ENCODE measurements around the gene S100A16.

Gene S100A16

DNA sequence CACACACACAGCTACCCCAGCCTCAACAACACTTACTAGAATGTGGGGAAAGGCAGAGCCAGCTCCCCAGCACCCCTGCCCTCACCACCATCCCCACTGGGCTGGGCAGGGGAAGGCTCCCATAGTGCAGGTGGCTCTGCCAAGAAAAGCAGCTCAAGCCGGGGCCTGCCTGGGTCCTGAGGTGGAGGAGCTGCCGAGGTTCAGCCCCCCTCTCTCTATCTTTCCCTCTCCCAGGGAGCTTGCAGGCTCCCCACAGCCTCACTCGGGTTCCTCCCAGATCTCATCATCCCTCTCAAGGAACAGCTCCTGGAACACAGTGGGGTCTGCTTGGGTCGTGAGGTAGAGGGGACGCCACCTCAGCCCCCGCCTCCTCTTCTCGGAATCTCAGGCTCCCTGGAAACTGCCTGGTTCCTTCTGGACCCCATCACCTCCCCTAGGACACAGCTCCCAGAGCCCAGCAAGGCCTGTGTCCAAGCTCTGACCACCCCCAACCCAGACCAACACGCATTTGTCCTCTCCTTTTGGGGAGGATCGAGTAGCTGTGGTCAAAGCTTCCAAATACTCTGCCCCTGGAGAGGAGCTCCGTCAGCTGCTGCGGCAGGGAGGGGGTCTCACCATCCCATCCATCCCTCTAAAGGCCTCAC, 704 bp downstream of the S100A16 start:
- Histone ChIP-seq H3K9me3 (ENCODE audit: insufficient read depth, low read depth, low read length) (no peaks in the 10 kb centered on the region), H3K9ac (ENCODE audit: low read depth, low read length) (peak overlapping the region; percentile 41; the same call in 1 of the 2 replicates), H3K27me3 (ENCODE audit: insufficient read depth, low read length) (no peaks in the 10 kb centered on the region), H3K27ac (ENCODE audit: low read length) (no peak overlapping the region), H3K36me3 (ENCODE audit: insufficient read depth, low read depth, low read length) (no peaks in the 10 kb centered on the region), H3K4me1 (ENCODE audit: insufficient read depth, low read length) (peaks cover 27% of the 10 kb centered on the region), H3K4me3 (ENCODE audit: low read length) (peak overlapping the region; percentile 53; the same call in 1 of the 2 replicates)

DNA sequence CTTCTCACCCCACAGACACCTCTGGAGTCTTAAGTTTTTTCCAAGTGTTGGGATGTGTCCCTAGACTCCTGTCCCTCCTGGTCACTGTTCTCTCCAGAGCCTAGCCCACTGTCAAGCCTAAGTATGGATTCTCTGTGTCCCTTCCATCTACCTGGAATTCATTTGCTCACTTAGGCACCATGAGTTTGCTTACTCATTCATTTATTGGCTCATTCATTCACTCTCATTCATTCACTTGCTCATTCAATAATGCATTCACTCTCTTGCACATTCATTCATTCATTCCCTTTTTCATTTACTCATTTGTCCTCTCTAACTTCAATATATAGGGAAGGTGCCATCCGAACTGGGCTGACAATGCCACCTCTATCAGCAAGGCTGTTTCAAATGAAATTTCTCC, 1.6 kb downstream of the S100A16 start:
- peaks cover 27% of the 10 kb centered on the region for H3K4me1 ChIP-seq (ENCODE audit: insufficient read depth, low read length)
- no peak overlapping the region for H3K27ac ChIP-seq (ENCODE audit: low read length)
- no peaks in the 10 kb centered on the region for H3K27me3 ChIP-seq (ENCODE audit: insufficient read depth, low read length)
- no peak overlapping the region for H3K9ac ChIP-seq (ENCODE audit: low read depth, low read length)
- H3K36me3 ChIP-seq (ENCODE audit: insufficient read depth, low read depth, low read length): no peaks in the 10 kb centered on the region
- H3K9me3 ChIP-seq (ENCODE audit: insufficient read depth, low read depth, low read length): no peaks in the 10 kb centered on the region
- no peak overlapping the region for H3K4me3 ChIP-seq (ENCODE audit: low read length)

DNA sequence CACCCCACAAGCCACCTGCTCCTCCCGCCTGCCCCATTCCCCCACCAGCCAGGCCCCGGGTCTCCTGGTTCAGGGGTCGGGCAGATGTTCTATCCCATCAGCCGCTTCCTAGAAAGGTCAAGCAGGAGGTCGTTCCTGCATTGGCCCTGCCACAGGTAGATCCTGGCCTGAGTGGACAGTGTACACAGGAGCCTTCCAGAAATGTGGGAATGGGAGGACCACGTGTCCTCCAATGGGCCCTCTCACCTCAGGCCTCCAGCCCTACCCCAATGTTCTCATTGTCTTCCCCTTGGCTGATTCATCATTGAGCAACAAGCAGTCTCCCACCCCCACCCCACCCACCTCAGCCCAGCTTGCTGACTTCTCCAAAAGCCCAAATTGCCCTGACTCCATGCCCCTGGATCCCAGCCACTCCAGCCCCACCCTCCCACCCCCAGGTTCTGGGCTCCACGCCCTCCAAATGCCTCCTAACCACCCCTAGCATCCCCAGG, 2.1 kb downstream of the S100A16 start:
- H3K9me3 ChIP-seq (ENCODE audit: insufficient read depth, low read depth, low read length): no peaks in the 10 kb centered on the region
- H3K9ac ChIP-seq (ENCODE audit: low read depth, low read length): no peak overlapping the region
- H3K4me3 ChIP-seq (ENCODE audit: low read length): no peak overlapping the region
- peaks cover 27% of the 10 kb centered on the region for H3K4me1 ChIP-seq (ENCODE audit: insufficient read depth, low read length)
- no peak overlapping the region for H3K27ac ChIP-seq (ENCODE audit: low read length)
- no peaks in the 10 kb centered on the region for H3K27me3 ChIP-seq (ENCODE audit: insufficient read depth, low read length)
- no peaks in the 10 kb centered on the region for H3K36me3 ChIP-seq (ENCODE audit: insufficient read depth, low read depth, low read length)

DNA sequence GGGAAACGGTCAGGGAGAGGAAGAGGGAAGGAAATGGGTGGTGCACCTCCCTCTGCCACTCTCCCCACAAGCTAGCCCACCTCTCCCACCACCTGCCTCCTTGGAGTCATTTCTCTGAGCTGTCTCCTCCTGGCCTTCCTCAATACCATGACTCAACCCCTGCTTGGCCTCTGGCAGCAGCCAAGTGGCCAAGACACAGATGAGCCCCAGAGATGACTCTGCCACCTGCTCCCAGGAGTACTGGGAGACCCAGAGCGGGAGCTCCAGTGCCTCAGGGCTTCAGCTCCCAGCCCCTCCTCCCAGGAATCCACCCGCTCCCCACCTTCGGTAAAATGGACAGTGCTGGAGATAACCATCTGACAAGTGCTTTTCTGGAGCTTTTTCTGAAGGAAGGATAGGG, 2.6 kb downstream of the S100A16 start:
- H3K9ac ChIP-seq (ENCODE audit: low read depth, low read length): no peak overlapping the region
- H3K9me3 ChIP-seq (ENCODE audit: insufficient read depth, low read depth, low read length): no peaks in the 10 kb centered on the region
- peaks cover 27% of the 10 kb centered on the region for H3K4me1 ChIP-seq (ENCODE audit: insufficient read depth, low read length)
- no peak overlapping the region for H3K27ac ChIP-seq (ENCODE audit: low read length)
- no peaks in the 10 kb centered on the region for H3K27me3 ChIP-seq (ENCODE audit: insufficient read depth, low read length)
- no peak overlapping the region for H3K4me3 ChIP-seq (ENCODE audit: low read length)
- H3K36me3 ChIP-seq (ENCODE audit: insufficient read depth, low read depth, low read length): no peaks in the 10 kb centered on the region

DNA sequence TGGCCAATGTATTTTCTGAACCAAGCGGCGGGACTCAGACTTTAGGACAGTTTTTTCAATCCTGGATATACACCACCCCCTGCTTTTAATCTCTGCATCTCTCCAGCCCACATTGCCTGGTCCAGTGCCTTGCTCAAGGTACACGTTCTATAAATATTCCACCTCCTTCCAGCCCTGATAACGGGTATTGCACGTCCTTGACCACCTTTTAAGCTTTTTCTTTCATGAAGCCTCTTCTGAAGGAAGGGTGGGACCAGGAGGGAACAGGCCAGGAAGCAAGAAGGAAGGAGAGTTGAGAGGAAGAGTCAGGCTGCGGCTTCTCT, 3.4 kb downstream of the S100A16 start:
- no peaks in the 10 kb centered on the region for H3K27me3 ChIP-seq (ENCODE audit: insufficient read depth, low read length)
- H3K36me3 ChIP-seq (ENCODE audit: insufficient read depth, low read depth, low read length): no peaks in the 10 kb centered on the region
- no peak overlapping the region for H3K4me3 ChIP-seq (ENCODE audit: low read length)
- no peak overlapping the region for H3K27ac ChIP-seq (ENCODE audit: low read length)
- no peaks in the 10 kb centered on the region for H3K9me3 ChIP-seq (ENCODE audit: insufficient read depth, low read depth, low read length)
- peaks cover 27% of the 10 kb centered on the region for H3K4me1 ChIP-seq (ENCODE audit: insufficient read depth, low read length)
- 0 out of 2 replicates have a peak overlapping the region, but pooled peaks have one; percentile 10 for H3K9ac ChIP-seq (ENCODE audit: low read depth, low read length)

DNA sequence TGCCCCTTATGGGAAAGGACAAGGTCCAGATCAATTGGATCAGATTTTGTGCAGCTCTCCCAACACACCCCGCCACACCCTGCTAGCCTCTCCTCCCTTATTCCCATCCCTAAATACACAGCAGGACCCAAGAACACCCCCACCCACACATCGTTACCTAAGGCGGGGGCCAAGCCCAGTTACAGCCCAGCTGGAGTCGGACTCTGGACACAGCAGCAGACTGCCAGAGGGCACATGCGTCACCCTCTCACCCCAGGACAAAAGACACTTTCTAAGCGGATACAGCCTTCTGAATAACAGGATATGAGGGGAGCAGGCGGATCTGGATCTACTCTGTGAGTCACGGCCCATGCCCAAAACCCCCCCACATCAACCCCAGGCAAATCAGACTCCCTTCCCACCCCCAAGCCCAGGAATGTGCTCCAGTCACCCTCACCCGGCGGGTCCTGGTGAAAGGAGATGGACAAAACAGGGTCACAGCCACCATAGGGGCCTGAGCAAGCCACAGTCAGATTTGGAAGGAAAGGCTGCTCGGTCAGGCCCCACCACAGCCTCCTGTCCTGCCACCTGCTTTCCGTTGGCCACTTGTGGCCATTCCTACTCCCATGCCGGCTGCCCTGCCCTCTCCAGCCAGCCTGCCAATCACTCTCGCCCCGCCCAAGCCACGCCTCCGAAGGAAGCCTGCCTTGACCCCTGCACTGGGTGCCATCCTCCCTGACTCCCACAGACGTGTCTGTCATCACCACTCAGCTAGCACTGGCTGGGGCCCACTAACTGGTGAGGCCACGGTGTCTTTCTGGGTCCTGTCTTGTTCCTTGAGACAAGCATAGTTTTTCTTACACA, 4.0 kb downstream of the S100A16 start:
- H3K9me3 ChIP-seq (ENCODE audit: insufficient read depth, low read depth, low read length): no peaks in the 10 kb centered on the region
- no peaks in the 10 kb centered on the region for H3K36me3 ChIP-seq (ENCODE audit: insufficient read depth, low read depth, low read length)
- H3K27ac ChIP-seq (ENCODE audit: low read length): no peak overlapping the region
- peak overlapping the region; percentile 10; the same call in 1 of the 2 replicates for H3K9ac ChIP-seq (ENCODE audit: low read depth, low read length)
- peaks cover 27% of the 10 kb centered on the region for H3K4me1 ChIP-seq (ENCODE audit: insufficient read depth, low read length)
- peak overlapping the region; percentile 13; the same call in 1 of the 2 replicates for H3K4me3 ChIP-seq (ENCODE audit: low read length)
- no peaks in the 10 kb centered on the region for H3K27me3 ChIP-seq (ENCODE audit: insufficient read depth, low read length)

DNA sequence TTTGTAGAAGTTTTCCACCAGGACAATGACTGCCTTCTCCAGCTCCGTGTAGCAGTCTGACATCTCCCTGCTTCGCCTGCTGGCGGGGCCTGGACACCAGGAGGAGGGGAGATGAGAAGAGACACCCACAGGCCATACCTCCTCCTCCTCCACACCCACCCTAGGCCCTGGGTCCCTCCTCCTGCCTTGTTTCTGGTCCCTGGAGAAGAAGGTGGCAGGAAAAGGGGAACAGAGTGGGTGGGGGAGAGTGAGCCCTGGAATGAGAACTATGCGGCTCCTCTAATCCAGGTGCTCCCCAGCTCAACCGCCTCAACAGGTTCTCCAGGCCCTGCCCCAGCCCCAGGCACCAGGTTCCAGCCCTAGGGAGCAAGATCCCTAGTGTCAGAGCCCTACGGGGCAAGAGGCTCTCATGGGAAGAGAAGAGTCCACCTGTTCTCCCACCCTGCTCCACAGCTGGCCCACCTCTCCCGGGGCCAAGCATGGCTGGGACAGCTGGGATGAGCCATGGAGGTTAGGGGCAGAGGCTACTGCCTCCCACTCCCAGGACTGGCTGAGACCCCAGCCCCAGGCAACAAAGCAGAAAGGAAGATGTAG, 4.8 kb downstream of the S100A16 start:
- H3K36me3 ChIP-seq (ENCODE audit: insufficient read depth, low read depth, low read length): no peaks in the 10 kb centered on the region
- H3K27ac ChIP-seq (ENCODE audit: low read length): no peak overlapping the region
- H3K4me3 ChIP-seq (ENCODE audit: low read length): no peak overlapping the region
- H3K4me1 ChIP-seq (ENCODE audit: insufficient read depth, low read length): peaks cover 24% of the 10 kb centered on the region
- no peaks in the 10 kb centered on the region for H3K9me3 ChIP-seq (ENCODE audit: insufficient read depth, low read depth, low read length)
- H3K27me3 ChIP-seq (ENCODE audit: insufficient read depth, low read length): no peaks in the 10 kb centered on the region
- peak overlapping the region; percentile 10; the same call in 1 of the 2 replicates for H3K9ac ChIP-seq (ENCODE audit: low read depth, low read length)

DNA sequence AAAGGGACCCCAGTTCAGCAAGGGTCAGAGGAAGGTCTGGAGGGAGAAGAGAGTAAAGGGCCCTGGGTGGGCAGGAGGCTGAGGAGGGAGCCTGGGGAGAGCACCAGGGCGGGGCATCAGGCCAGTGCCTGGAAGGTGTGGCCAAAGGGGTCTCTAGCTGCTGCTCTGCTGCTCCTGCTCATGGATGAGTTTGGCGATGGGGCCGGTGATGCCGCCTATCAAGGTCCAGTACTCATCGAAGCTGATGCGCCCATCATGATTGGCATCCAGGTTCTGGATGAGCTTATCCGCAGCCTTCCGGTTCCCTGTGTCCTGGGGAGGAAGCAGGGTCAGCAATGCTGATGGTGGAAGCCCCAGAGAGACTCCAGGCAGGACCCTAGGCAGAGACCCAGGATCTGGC, 5.6 kb downstream of the S100A16 start:
- Histone ChIP-seq H3K4me3 (ENCODE audit: low read length) (no peak overlapping the region), H3K4me1 (ENCODE audit: insufficient read depth, low read length) (peaks cover 20% of the 10 kb centered on the region), H3K27me3 (ENCODE audit: insufficient read depth, low read length) (no peaks in the 10 kb centered on the region), H3K9ac (ENCODE audit: low read depth, low read length) (no peak overlapping the region), H3K27ac (ENCODE audit: low read length) (no peak overlapping the region), H3K9me3 (ENCODE audit: insufficient read depth, low read depth, low read length) (no peaks in the 10 kb centered on the region), H3K36me3 (ENCODE audit: insufficient read depth, low read depth, low read length) (no peaks in the 10 kb centered on the region)

DNA sequence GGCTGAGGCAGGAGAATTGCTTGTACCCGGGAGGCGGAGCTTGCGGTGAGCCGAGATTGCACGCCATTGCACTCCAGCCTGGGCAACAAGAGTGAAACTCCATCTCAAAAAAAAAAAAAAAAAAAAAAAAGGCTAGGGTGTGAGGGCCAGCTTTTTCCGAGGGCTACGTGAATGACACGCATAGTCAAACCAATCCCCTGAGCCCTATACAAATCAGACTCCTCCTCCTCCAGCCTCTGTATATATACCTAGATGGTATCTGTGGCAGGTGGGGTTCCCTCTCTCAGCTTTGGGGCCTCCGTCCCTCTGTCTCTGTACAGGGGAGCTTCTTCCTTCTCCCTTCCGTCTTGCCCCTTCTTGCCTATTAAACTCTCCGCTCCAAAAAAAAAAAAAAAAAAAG, 6.7 kb downstream of the S100A16 start:
- Histone ChIP-seq H3K4me3 (ENCODE audit: low read length) (no peak overlapping the region), H3K4me1 (ENCODE audit: insufficient read depth, low read length) (peaks cover 18% of the 10 kb centered on the region), H3K27me3 (ENCODE audit: insufficient read depth, low read length) (no peaks in the 10 kb centered on the region), H3K9me3 (ENCODE audit: insufficient read depth, low read depth, low read length) (no peaks in the 10 kb centered on the region), H3K36me3 (ENCODE audit: insufficient read depth, low read depth, low read length) (no peaks in the 10 kb centered on the region), H3K9ac (ENCODE audit: low read depth, low read length) (no peak overlapping the region), H3K27ac (ENCODE audit: low read length) (no peak overlapping the region)

DNA sequence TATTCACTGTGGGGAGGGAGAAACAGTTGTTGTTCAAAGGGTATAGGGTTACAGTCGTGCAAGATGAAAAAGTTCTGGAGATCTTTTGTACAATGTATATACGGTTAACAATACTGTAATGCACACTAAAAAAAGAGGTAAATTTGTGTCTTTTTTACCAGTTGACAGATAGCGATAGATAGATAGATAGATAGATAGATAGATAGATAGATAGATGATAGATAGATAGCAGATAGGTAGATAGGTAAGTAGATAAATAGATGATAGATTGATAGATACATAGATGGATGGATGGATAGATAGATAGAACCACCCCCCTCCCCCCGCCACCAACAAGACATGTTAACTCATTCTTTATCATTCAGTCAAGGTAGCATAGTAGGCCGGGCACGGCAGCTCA, 10.2 kb downstream of the S100A16 start:
- peaks cover 8% of the 10 kb centered on the region; the same call in 1 of the 2 replicates for H3K4me1 ChIP-seq (ENCODE audit: insufficient read depth, low read length)
- H3K9ac ChIP-seq (ENCODE audit: low read depth, low read length): no peak overlapping the region
- no peak overlapping the region for H3K4me3 ChIP-seq (ENCODE audit: low read length)
- no peaks in the 10 kb centered on the region for H3K27me3 ChIP-seq (ENCODE audit: insufficient read depth, low read length)
- H3K36me3 ChIP-seq (ENCODE audit: insufficient read depth, low read depth, low read length): no peaks in the 10 kb centered on the region
- H3K27ac ChIP-seq (ENCODE audit: low read length): no peak overlapping the region
- no peaks in the 10 kb centered on the region for H3K9me3 ChIP-seq (ENCODE audit: insufficient read depth, low read depth, low read length)

DNA sequence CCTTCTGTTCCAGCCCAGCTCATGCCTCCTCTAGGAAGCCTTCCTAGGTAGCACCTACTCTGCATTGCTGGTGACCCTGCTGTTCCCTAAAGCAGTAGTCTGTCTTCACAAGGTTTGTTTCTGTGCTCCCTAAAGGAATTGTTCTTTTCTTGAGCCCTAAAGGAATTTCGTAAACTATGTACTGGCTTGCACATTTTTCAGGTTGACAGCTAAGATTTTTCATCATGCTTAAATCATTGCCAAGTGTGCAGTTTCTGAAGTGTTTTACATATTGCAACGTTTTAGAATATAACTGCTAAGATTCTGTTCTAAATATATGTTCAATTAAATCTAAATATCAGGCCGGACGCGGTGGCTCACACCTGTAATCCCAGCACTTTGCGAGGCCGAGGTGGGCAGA, 13.1 kb downstream of the S100A16 start:
- Histone ChIP-seq H3K9ac (ENCODE audit: low read depth, low read length) (no peak overlapping the region), H3K4me3 (ENCODE audit: low read length) (no peak overlapping the region), H3K4me1 (ENCODE audit: insufficient read depth, low read length) (peaks cover 8% of the 10 kb centered on the region; the same call in 1 of the 2 replicates), H3K9me3 (ENCODE audit: insufficient read depth, low read depth, low read length) (no peaks in the 10 kb centered on the region), H3K27me3 (ENCODE audit: insufficient read depth, low read length) (no peaks in the 10 kb centered on the region), H3K36me3 (ENCODE audit: insufficient read depth, low read depth, low read length) (no peaks in the 10 kb centered on the region), H3K27ac (ENCODE audit: low read length) (no peak overlapping the region)
